GM15510 (cell line): ENCODE measurements around the gene FAM156A.
"Not testable (repeated sequence)": the region's sequence is repeated elsewhere in the genome, so short reads cannot be mapped to it uniquely, and the experiment has no call there.

Experiments used
- POLR2A ChIP-seq: IDR thresholded peaks from 3 replicates; pipeline ENCODE4 v1.6.1; 2011; ENCODE audit warnings: borderline replicate concordance; ENCODE audit not compliant: insufficient read length; ENCODE audit errors: extremely low read depth

The FAM156A gene

GRCh38 chrX:52958113-52958959 is at the start of gene FAM156A:
FAM156A (minus strand) TSS chrX:52958518; CDS start chrX:52948588, 9,930 bp downstream.
- TF ChIP-seq POLR2A, result not testable (repeated sequence)

GRCh38 chrX:53005327-53005726 is 47.0 kb upstream of the FAM156A start:
- TF ChIP-seq POLR2A, result no peak

- TF ChIP-seq POLR2A, result no peak
Observed at GRCh38 chrX:53004811-53005210, 46.5 kb upstream of the FAM156A start.

- no peak for TF ChIP-seq POLR2A
Observed at GRCh38 chrX:53004038-53004437, 45.7 kb upstream of the FAM156A start.

- TF ChIP-seq POLR2A, result no peak
Observed at GRCh38 chrX:53003111-53003510, 44.8 kb upstream of the FAM156A start.

GRCh38 chrX:53001958-53002357 is 43.6 kb upstream of the FAM156A start:
- no peak for TF ChIP-seq POLR2A

GRCh38 chrX:53000447-53001135 is 42.3 kb upstream of the FAM156A start:
- no peak for TF ChIP-seq POLR2A

- TF ChIP-seq POLR2A, result peak; percentile 41
Observed at GRCh38 chrX:52995987-52996331, 37.6 kb upstream of the FAM156A start.

GRCh38 chrX:52995135-52995986 is 37.0 kb upstream of the FAM156A start:
- TF ChIP-seq POLR2A, result peak; percentile 39

GRCh38 chrX:52990848-52991247 is 32.5 kb upstream of the FAM156A start:
- TF ChIP-seq POLR2A, result no peak

GRCh38 chrX:52988985-52989917 is 30.9 kb upstream of the FAM156A start:
- no peak for TF ChIP-seq POLR2A

GRCh38 chrX:52983321-52984000 is 25.1 kb upstream of the FAM156A start:
- TF ChIP-seq POLR2A, result no peak

- TF ChIP-seq POLR2A, result no peak
Observed at GRCh38 chrX:52979993-52980392, 21.7 kb upstream of the FAM156A start.
